NCI-H1092 (cell line): Measurements from ENCODE around the gene FEM1B.

ENCODE experiments used
- DNase-seq: peaks from one replicate; lab custom pipeline; 2025; lab: John Stamatoyannopoulos, UW

FEM1B gene

DNA sequence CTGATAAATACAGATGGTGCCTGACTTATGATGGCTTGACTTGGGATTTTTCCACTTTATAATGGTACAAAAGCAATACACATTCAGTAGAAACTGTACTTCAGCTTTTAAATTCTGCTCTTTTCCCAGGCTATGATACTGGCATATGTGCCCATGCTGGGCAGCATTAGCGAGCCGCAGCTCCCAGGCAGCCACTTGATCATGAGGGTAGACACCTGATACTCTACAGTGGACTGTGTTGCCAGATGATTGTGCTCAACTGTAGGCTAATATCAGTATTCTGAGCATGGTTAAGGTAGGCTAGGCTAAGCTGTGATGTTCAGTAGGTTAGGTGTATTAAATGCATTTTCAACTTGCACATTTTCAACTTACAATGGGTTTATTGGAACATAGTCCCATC, 17.7 kb upstream of the FEM1B start:
- DNase-seq: no peak

DNA sequence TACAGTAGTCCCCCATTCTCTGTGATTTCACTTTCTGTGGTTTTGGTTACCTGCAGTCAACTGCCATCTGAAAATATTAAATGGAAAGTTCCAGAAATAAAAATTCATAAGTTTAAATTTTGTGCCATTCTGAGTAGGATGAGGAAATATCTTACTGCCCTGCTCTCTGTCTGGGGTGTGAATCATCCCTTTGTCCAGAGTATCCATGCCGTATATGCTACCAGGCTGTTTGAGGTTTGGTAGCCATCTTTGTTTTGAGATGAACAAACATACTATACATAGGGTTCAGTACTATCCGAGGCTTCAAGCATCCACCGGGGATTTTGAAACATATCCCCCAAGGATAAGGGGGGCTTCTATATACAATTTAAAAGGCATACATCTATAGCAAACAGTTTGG, 16.3 kb upstream of the FEM1B start:
- no peak for DNase-seq

GRCh38 chr15:68261980-68262379, 15.6 kb upstream of the FEM1B start:
- DNase-seq: no peak

GRCh38 chr15:68262514-68263356, 14.8 kb upstream of the FEM1B start:
- DNase-seq: no peak

DNA sequence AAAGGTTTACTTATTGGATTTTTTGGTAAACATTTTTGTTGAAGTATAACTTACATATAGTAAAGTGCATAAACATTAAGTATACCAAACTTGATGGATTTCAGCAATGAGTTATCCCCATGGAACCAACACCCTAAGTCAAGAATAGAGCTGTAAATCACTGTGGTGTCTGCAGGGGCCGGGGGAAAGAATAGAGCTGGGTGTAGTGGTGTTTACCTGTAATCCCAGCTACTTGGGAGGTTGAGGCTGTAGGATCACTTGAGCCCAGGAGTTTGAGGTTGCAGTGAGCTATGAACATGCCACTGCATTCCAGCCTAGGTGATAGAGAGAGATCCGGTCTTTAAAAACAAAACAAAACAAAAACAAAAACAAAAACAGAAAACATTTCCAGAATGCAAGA, 13.3 kb upstream of the FEM1B start:
- DNase-seq: no peak

DNA sequence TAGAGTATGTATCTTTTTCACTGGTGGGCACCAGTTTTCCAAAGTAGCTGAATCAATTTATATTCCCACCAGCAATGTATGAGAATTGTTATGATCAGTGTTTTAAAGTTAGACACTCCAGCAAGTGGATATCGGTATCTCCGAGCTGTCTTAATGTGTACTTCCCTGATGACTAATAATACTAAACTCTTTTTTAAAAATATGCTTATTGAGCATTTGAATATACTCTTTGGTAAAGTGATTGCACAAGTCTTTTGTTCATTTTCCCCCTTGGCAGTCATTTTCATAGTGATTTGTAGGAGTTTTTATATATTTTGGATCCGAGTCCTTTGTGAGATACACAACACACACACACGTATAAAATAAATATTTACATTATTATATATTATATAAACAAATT, 12.5 kb upstream of the FEM1B start:
- no peak for DNase-seq

DNA sequence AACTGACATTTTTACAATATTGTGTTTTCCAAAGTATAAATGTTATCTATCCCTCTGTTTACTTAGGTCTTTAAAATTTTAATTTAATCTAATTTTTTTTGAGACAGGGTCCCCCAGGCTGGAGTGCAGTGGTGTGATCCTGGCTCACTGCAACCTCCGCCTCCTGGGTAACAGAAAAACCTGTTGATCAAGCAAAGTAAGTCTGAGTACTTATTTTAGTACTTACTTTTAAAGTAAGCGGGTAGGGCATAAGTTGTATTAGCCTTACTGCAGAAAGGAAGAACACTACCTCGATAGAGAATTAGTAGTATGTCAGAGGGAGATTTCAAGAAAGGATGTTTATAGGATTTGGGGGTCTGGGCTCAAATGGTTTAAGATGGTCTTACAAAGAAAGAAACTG, 11.9 kb upstream of the FEM1B start:
- no peak for DNase-seq

DNA sequence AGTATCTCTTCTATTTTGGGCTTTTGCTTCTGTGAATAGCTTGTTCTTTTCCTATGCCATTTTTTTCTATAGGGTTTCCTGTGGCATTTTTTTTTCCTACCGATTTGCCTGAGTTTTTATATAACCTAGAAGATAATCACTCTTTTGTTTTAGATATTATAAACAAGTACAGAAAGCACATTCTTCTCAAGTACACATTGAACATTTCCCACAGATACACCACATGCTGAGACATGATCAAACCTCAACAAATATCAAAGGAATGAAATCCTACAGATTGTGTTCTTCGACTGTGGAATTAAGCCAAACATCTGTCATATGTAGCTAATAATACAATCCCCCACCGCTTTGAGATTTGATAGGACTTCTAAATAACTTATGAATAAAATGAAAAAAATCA, 9.1 kb upstream of the FEM1B start:
- no peak for DNase-seq

DNA sequence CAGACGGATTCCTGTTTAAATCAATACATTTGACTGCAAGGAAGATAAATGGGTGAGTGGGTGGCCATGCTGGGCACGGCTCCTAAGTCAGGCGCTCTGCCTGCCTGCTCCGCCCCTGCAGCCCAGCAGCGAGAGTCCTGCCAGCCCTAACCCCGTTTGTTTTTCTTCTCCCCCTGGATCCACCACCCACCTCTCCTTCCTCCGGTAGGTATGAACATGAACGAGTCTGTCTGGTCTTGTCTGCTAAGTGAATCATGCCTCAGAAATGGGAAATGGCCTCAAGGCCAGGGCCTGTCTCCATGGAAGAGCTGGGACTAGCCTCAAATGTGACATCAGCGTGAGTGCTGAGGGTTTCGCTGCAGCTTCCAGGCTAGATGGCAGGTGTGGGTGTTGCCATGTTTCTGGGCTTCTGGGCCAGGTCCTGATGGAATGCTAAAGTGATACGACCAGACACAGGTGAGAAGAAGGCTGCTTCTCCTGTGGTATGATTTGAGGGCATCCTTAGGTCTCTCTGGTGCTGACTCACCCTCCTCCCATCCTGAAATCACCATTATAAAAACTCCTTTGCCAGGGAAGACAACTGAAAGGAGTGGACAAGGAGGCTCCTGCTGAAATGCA, 5.6 kb upstream of the FEM1B start:
- DNase-seq: no peak

GRCh38 chr15:68272721-68273271, 4.7 kb upstream of the FEM1B start:
- no peak for DNase-seq

DNA sequence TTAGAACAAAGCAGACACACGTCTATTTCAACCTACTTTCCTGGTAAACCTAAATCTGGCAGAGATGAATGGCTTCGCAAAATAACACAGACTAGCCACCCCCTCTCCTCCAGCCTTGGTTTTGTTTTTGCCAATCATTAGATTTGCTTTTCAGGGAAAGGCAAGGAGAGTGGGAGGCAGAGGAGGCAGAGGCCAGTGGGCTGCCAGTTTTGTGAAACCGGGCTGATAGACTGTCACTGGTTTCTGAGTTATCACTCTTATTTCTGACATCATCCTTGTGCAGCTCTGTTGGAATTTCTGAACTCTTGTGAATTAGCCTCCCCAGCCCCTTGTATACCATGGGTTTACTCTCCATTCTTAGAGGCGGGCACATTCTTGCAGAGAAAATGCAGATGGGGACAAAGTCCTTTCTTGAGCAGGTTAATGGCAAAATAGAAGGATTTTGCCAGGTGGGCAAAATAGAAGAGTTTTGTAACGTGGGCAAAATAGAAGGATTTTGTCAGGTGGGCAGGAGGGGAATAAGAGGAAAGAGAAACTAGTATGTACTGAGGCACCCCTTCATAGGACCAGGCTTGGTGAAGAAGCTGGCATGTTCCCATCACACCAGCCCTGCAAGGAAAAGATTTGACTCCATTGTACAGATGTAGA, 3.2 kb upstream of the FEM1B start:
- DNase-seq: no peak

GRCh38 chr15:68275165-68275746, 2.3 kb upstream of the FEM1B start:
- no peak for DNase-seq

DNA sequence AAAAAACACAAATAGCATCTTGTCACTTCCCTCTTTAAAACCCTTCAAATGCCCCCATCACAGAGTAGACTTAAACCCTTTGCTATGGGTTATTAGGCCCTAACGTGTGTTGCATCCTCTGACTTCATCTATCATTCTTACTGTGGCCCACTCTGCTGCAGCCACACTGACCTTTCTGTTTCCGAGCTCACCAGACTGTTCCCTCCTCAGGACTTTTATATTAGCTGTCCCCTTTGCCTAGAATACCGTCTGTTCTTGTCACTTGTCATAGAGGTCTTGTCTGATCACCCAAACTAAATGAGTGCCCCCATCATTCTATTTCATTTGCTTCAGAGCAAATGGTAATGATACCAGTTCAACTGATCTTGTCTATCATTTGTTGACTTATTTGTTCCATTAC, 877 bp upstream of the FEM1B start:
- DNase-seq: no peak

DNA sequence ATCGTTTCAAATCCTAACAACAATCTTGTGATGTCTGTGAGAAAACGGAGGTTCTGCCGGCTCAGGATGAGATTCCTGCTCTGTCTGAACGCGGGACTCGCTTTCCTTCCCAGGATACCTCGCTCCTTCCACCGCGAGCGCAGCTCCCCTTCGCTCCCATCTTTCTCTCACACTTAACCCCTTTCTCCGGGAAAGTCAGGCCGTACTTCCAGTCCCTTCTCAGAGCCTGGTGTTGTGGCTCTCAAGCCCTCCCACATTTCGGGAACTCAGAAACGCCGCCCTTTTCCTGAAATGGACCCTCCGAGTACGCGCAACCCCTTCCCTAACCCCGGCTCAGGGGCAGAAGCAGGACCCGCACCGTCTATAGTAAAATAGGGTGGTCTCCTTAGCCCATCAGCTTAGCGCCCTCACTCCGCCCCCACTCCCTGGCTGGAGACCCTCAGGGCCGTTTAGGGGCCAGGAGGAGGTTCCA, 378 bp upstream of the FEM1B start:
- DNase-seq: peak; percentile 26

- DNase-seq: peak; percentile 40
These were observed 725 bp downstream of the FEM1B start for GRCh38 chr15:68278345-68278594.

- DNase-seq: no peak
These were observed 1.3 kb downstream of the FEM1B start for GRCh38 chr15:68278595-68279405.

GRCh38 chr15:68279779-68280753, 2.5 kb downstream of the FEM1B start:
- DNase-seq: no peak

GRCh38 chr15:68281008-68281407, 3.5 kb downstream of the FEM1B start:
- no peak for DNase-seq

DNA sequence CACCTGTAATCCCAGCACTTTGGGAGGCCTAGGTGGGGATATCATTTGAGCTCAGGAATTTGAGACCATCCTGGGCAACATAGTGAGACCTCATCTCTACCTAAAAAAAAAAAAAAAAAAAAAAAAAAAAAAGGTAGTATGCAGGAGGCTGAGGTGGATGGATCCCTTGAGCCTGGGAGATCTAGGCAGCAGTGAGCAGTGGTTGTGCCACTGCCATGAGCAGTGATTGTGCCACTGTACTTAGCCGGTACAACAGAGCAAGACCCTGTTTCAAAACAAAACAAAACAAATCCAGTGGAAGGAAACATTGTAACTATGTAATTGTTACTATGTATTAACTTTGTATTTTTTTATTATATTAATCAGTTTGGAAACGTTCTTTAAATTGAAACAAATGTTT, 5.9 kb downstream of the FEM1B start:
- no peak for DNase-seq

- no peak for DNase-seq
These were observed 7.2 kb downstream of the FEM1B start for GRCh38 chr15:68284616-68285258.
